CD4-positive, alpha-beta T cell (primary cell): Measurements from ENCODE around the gene DIP2C. TPM values are rescaled to one million over a fixed set of nuclear protein-coding genes. Genes with fewer than 3 reads are reported as not detected.

ENCODE experiments used
- ATAC-seq: fragments of 200-7000 bp; cut with Tn5 transposase; one replicate; pipeline ENCODE4 v1.10.0; 2022; ENCODE audit warnings: mild to moderate bottlenecking; ENCODE audit not compliant: poor library complexity
- CTCF ChIA-PET: fragments of 350-600 bp; sonication (Branson Sonifier 250); formaldehyde crosslinking; loops from one replicate; lab custom pipeline; 2021; ENCODE audit warnings: antibody characterized with exemption, inconsistent platforms; lab: Charles Lee
- POLR2A ChIA-PET: fragments of 350-600 bp; sonication (Branson Sonifier 250); formaldehyde crosslinking; loops from one replicate; lab custom pipeline; 2021; ENCODE audit warnings: antibody characterized with exemption, inconsistent platforms; lab: Charles Lee
- DNase-seq, 14 experiments: peaks; one replicate each; pipeline ENCODE4 v3.0.0-alpha.2; 2013 to 2020; ENCODE audit warnings: mixed read lengths in 2 of 14
- H3K27ac ChIP-seq, 2 donors: one replicate each; pipeline versions ENCODE4 v1.5.1 to v1.7.0; 2013; ENCODE audit warnings: low read length in 2 of 2, low read depth in 1 of 2, mild to moderate bottlenecking in 1 of 2
- H3K27me3 ChIP-seq, 2 experiments: 1 replicate in 1 of 2; 2 replicates in 1 of 2; pipeline versions ENCODE4 v1.6.1 to v1.7.0; 2013; ENCODE audit warnings: low read length in 2 of 2, control low read depth in 1 of 2, mild to moderate bottlenecking in 1 of 2, moderate library complexity in 1 of 2; ENCODE audit not compliant: insufficient read depth in 2 of 2, control insufficient read depth in 1 of 2
- H3K36me3 ChIP-seq: one replicate; pipeline ENCODE4 v1.6.1; 2013; ENCODE audit warnings: low read length, control low read depth; ENCODE audit not compliant: insufficient read depth
- H3K4me1 ChIP-seq: one replicate; pipeline ENCODE4 v1.6.1; 2013; ENCODE audit warnings: low read length, control low read depth; ENCODE audit not compliant: insufficient read depth
- H3K4me3 ChIP-seq: one replicate; pipeline ENCODE4 v1.5.1; 2013; ENCODE audit warnings: mild to moderate bottlenecking, low read length, moderate library complexity
- H3K9me3 ChIP-seq, 2 experiments: 1 replicate in 1 of 2; 2 replicates in 1 of 2; pipeline versions ENCODE4 v1.6.1 to v1.7.0; 2013; ENCODE audit warnings: low read length in 2 of 2, mild to moderate bottlenecking in 2 of 2, control low read depth in 1 of 2, moderate library complexity in 1 of 2; ENCODE audit not compliant: control insufficient read depth in 1 of 2, insufficient read depth in 1 of 2
- H3K27ac Mint-ChIP-seq: one replicate; pipeline ENCODE4 v1.8.0; 2020; ENCODE audit warnings: mixed read lengths
- H3K27me3 Mint-ChIP-seq: one replicate; pipeline ENCODE4 v1.8.0; 2021; ENCODE audit warnings: mixed read lengths
- H3K36me3 Mint-ChIP-seq: one replicate; pipeline ENCODE4 v1.8.0; 2021; ENCODE audit warnings: low read depth, mixed read lengths
- H3K4me1 Mint-ChIP-seq: one replicate; pipeline ENCODE4 v1.8.0; 2021; ENCODE audit warnings: low read depth, mixed read lengths
- H3K4me3 Mint-ChIP-seq: one replicate; pipeline ENCODE4 v1.8.0; 2020; ENCODE audit warnings: mild to moderate bottlenecking, mixed read lengths
- H3K9me3 Mint-ChIP-seq: one replicate; pipeline ENCODE4 v1.8.0; 2020; ENCODE audit warnings: mixed read lengths
- CTCF ChIP-seq: fragments of 200-600 bp; IDR thresholded peaks from one replicate; pipeline ENCODE4 v1.8.0; 2022; ENCODE audit warnings: antibody characterized with exemption, mild to moderate bottlenecking
- intact Hi-C, 2 experiments: fragments of 100-400 bp; cut with DNase I in 1 of 2; cut with micrococcal nuclease in 1 of 2; formaldehyde crosslinking; loops; one replicate each; pipeline versions ENCODE4 v1.15.1 to v1.9.0; 2023 to 2025; cut with DNase I, micrococcal nuclease
- total RNA-seq, 174 experiments: library from RNA in 2 of 174; stranded (reverse) in 2 of 174; gene quantifications; one replicate each; pipeline ENCODE4 v1.2.3 and lab custom pipeline; 2021 to 2026

DIP2C gene
- total RNA-seq, 2 experiments from 2014 or later = 4.1 TPM

GRCh38 chr10:559767-560047 is 129.8 kb downstream of the DIP2C start:
- no peaks in the 10 kb centered on the region for H3K36me3 ChIP-seq
- H3K4me1 Mint-ChIP-seq = peaks cover 19% of the 10 kb centered on the region
- no peak overlapping the region for H3K4me3 Mint-ChIP-seq
- H3K4me1 ChIP-seq = no peaks in the 10 kb centered on the region
- peaks cover 6% of the 10 kb centered on the region for H3K9me3 Mint-ChIP-seq
- H3K27ac Mint-ChIP-seq = no peak overlapping the region
- intact Hi-C loops = no loop called here
- peaks cover 10 to 11% of the 10 kb centered on the region in 2 experiments for H3K9me3 ChIP-seq
- POLR2A ChIA-PET = no interaction called here
- no peaks in the 10 kb centered on the region for H3K36me3 Mint-ChIP-seq
- no peak overlapping the region for H3K27ac ChIP-seq
- TF ChIP-seq CTCF = no peak
- no peak for DNase-seq
- H3K27me3 ChIP-seq = no peaks in the 10 kb centered on the region
- CTCF ChIA-PET = no interaction called here
- H3K27me3 Mint-ChIP-seq = no peaks in the 10 kb centered on the region
- H3K4me3 ChIP-seq = no peak overlapping the region
- ATAC-seq = no peak

- no peaks in the 10 kb centered on the region for H3K36me3 Mint-ChIP-seq
- H3K27ac ChIP-seq = no peak overlapping the region
- peaks cover 4% of the 10 kb centered on the region for H3K9me3 Mint-ChIP-seq
- H3K27me3 ChIP-seq = no peaks in the 10 kb centered on the region
- intact Hi-C loops = no loop called here
- DNase-seq (no peak), ATAC-seq (no peak)
- H3K27ac Mint-ChIP-seq = no peak overlapping the region
- H3K36me3 ChIP-seq = no peaks in the 10 kb centered on the region
- H3K4me3 Mint-ChIP-seq = no peak overlapping the region
- peaks cover 4 to 6% of the 10 kb centered on the region in 2 experiments for H3K9me3 ChIP-seq
- no peaks in the 10 kb centered on the region for H3K4me1 ChIP-seq
- no peaks in the 10 kb centered on the region for H3K27me3 Mint-ChIP-seq
- no peak overlapping the region for H3K4me3 ChIP-seq
- peaks cover 19% of the 10 kb centered on the region for H3K4me1 Mint-ChIP-seq
- POLR2A ChIA-PET = no interaction called here
- TF ChIP-seq CTCF = no peak
- CTCF ChIA-PET = no interaction called here
Measured at GRCh38 chr10:558891-559766, 130.3 kb downstream of the DIP2C start.

DNA sequence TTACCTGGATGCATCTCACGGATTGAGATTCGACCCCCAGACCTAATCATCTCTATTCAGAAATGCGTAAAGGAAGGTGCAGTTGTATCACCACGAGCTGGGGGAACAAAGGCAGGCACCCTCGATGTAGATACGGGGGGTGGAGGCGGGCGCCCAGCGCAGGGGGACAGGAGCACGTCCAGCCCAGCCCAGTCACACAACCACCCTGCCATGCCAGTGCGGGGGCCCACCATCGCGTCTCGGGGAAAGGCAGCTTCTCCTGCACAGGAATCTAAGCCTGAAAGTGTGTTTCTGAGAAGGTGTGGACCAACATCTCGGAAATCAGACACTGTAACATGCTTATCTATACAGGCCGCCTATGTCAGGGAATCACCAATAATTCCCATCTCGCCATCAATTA is 131.1 kb downstream of the DIP2C start:
- Mint-ChIP-seq H3K4me3 (no peak overlapping the region), H3K4me1 (peaks cover 19% of the 10 kb centered on the region), H3K9me3 (no peaks in the 10 kb centered on the region), H3K27me3 (no peaks in the 10 kb centered on the region), H3K36me3 (no peaks in the 10 kb centered on the region), H3K27ac (no peak overlapping the region)
- CTCF ChIA-PET = no interaction called here
- no peaks in the 10 kb centered on the region for H3K9me3 ChIP-seq
- no peak overlapping the region for H3K4me3 ChIP-seq
- intact Hi-C loops = no loop called here
- no peaks in the 10 kb centered on the region for H3K4me1 ChIP-seq
- POLR2A ChIA-PET = no interaction called here
- DNase-seq (no peak), ATAC-seq (no peak)
- TF ChIP-seq CTCF = no peak
- no peaks in the 10 kb centered on the region for H3K36me3 ChIP-seq
- no peaks in the 10 kb centered on the region for H3K27me3 ChIP-seq
- no peak overlapping the region for H3K27ac ChIP-seq
